Fibroblast of the aortic adventitia (primary cell): ENCODE measurements around the gene AMN. TPM values are rescaled to one million over a fixed set of nuclear protein-coding genes. Genes with fewer than 3 reads are reported as not detected.

Source experiments
- DNase-seq: peaks from one replicate; pipeline ENCODE4 v3.0.0-alpha.2; 2010; ENCODE audit warnings: low read depth
- H3K4me3 ChIP-seq: 2 replicates; pipeline ENCODE4 v1.5.1; 2011; ENCODE audit warnings: low read depth, mild to moderate bottlenecking, control low read depth, low read length, moderate library complexity
- CTCF ChIP-seq: IDR thresholded peaks from 2 replicates; pipeline ENCODE4 v1.5.1; 2011; ENCODE audit warnings: mild to moderate bottlenecking, low read length, control low read depth, inconsistent platforms; ENCODE audit not compliant: insufficient read depth
- total RNA-seq: library from RNA; depleted of rRNA; stranded (reverse); fragments of >200 nt; gene quantifications from 2 replicates; pipeline ENCODE4 v1.2.3, GENCODE V29; 2012; ENCODE audit warnings: low replicate concordance

AMN gene
- total RNA-seq, 1 donor = not detected

- no peak overlapping the region for H3K4me3 ChIP-seq
- DNase-seq = no peak
- no peak for TF ChIP-seq CTCF
These were observed 19.1 kb upstream of the AMN start for GRCh38 chr14:102903248-102903888.

GRCh38 chr14:102903889-102904512 is 18.5 kb upstream of the AMN start:
- no peak overlapping the region for H3K4me3 ChIP-seq
- no peak for TF ChIP-seq CTCF
- no peak for DNase-seq

- DNase-seq = no peak
- no peak overlapping the region for H3K4me3 ChIP-seq
- TF ChIP-seq CTCF = no peak
These were observed 17.1 kb upstream of the AMN start for GRCh38 chr14:102905116-102906108.

GRCh38 chr14:102906616-102907302 is 15.7 kb upstream of the AMN start:
- TF ChIP-seq CTCF = no peak
- no peak overlapping the region for H3K4me3 ChIP-seq
- DNase-seq = no peak

GRCh38 chr14:102907303-102907844 is 15.1 kb upstream of the AMN start:
- TF ChIP-seq CTCF = no peak
- no peak overlapping the region for H3K4me3 ChIP-seq
- DNase-seq = no peak

- H3K4me3 ChIP-seq = no peak overlapping the region
- TF ChIP-seq CTCF = no peak
- no peak for DNase-seq
These were observed 14.3 kb upstream of the AMN start for GRCh38 chr14:102907980-102908730.
